Astrocyte of the spinal cord (primary cell): ENCODE data around the gene PGD.

ENCODE experiments used
- DNase-seq: peaks from one replicate; pipeline ENCODE4 v3.0.0; 2011; ENCODE audit warnings: low read depth, low spot score
- H3K4me3 ChIP-seq: 2 replicates; pipeline ENCODE4 v1.5.1; 2011; ENCODE audit warnings: low read depth, mild to moderate bottlenecking, low read length, moderate library complexity
- in situ Hi-C: cut with HindIII; loops from 2 replicates; pipeline ENCODE4 v1.10.0; 2017; ENCODE audit warnings: low sequenced_read_pairs
- TF ChIP-seq, protein P1 (sequence below): IDR thresholded peaks from 2 replicates; pipeline ENCODE4 v1.5.1; 2012; ENCODE audit warnings: low read depth, mild to moderate bottlenecking, low read length, inconsistent platforms

Gene PGD

DNA sequence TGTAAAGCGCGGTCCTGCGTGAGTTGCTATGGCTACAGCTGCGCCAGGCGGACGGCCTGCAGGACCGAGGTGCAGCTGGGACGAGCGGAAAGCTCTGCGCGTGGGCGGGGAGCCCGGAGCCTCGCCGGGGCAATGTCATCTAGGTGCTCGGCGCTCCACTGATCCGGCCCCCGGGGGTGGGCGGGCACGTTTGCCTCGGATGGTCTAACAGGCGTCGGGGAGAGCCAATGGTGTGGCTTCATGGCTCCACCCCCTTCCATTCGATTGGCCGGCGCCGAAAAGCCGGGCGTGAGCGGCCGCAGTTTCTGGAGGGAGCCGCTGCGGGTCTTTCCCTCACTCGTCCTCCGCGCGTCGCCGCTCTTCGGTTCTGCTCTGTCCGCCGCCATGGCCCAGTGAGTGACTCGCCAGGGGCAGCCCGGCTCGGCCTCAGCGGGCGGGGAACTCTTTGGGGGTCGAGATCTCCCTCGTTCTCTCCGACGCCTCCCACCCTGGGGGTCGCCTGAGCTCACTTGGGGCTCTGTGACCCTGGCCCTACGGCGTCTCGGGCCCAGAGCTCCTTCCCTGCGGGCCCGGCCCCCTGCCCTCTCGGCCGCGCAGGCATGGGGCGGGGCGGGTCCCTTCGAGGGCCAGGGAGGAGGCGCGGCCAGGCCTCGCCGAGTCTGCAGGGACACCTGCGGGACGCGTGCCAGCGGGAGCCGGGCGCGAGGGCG is at the start of gene PGD:
Gene PGD, plus strand, starts transcription at position 331 of the 710 bp plus-strand sequence. Its CDS starts 54 bp downstream, at position 385.
- TF ChIP-seq, protein P1, sequence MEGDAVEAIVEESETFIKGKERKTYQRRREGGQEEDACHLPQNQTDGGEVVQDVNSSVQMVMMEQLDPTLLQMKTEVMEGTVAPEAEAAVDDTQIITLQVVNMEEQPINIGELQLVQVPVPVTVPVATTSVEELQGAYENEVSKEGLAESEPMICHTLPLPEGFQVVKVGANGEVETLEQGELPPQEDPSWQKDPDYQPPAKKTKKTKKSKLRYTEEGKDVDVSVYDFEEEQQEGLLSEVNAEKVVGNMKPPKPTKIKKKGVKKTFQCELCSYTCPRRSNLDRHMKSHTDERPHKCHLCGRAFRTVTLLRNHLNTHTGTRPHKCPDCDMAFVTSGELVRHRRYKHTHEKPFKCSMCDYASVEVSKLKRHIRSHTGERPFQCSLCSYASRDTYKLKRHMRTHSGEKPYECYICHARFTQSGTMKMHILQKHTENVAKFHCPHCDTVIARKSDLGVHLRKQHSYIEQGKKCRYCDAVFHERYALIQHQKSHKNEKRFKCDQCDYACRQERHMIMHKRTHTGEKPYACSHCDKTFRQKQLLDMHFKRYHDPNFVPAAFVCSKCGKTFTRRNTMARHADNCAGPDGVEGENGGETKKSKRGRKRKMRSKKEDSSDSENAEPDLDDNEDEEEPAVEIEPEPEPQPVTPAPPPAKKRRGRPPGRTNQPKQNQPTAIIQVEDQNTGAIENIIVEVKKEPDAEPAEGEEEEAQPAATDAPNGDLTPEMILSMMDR: no peak
- peak within 1 kb of the TSS; percentile 81 for H3K4me3 ChIP-seq
- in situ Hi-C loops: no loop called here
- peak; percentile 98 for DNase-seq

DNA sequence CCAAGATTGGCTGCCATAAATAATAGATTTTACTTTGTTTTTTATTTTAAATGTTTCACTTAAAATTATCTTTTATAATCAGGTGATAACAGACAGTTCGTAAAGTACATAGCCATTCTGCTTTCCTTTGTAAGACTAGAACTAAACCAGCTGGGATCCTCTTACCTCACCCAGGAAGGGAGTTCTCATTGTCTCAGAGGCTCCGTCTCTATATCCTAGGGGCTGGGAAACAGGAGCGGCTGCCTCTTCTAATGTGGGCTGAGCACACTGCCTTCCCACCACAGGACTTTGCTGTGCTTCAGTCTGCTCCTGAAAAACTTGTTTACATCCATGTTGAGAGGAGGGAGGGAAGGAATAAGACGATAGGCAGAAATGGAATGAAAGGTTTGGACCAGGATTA is 45.6 kb upstream of the PGD start:
- TF ChIP-seq, protein P1: no peak
- no peak for DNase-seq
- in situ Hi-C loops: no loop called here

DNA sequence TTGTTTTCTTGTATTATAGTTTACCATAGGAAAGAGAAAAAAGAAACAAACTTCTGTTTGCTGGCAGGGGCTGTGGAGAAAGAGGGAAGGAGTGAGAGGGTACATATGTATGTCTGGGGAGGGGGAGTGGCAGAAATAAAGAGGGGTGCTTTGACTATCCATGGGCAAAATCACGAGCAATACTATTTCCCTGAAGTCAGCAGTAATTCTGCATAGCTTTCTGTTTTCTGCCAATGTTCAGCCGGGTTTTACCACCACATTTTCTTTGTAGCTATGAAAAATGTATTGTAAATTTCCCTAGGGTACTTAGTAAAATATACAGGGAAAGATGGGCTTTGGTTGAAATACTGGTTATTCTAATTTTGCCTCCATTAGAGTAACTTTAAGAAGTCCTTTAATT is 45.2 kb upstream of the PGD start:
- H3K4me3 ChIP-seq: no peak overlapping the region
- no peak for DNase-seq
- TF ChIP-seq, protein P1: no peak
- in situ Hi-C loops: no loop called here

More for the DNA sequence above, 45.6 kb upstream of the PGD start:
- H3K4me3 ChIP-seq: no peak overlapping the region

DNA sequence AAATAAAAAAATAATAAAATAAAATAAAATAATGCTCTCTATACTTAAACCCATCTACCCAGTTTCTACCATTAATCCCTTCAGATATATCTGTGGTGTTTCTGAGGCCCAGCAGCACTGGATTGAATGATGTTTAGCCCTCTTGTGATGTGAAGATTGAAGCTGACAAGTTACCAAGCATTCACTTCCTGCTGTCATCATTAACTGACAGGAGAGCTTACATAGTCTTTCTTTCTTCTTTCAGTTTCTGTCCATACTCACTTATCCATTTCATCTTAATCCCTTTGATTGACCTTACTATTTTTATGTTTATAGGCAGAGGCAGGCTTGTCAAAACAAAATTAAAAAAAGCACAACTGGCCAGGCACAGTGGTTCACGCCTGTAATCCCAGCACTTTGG is 38.8 kb upstream of the PGD start:
- H3K4me3 ChIP-seq: no peak overlapping the region
- no peak for DNase-seq
- in situ Hi-C loops: no loop called here
- TF ChIP-seq, protein P1: no peak

DNA sequence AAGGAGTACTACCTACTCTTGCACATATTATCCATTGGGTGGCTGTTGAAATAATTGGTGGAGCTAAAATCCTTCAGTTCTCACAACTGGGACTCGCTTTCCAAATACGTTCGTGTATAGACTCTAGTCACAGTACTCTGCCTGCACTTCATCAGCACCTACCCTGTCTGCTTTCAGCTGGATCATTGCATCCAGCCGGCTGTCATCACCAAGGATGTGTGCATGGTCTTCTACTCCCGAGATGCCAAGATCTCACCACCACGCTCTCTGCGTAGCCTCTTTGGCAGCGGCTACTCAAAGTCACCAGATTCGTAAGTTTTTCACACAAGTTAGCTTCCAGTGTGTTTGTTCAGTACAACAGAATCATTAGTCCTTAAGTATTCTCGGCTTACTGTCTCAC is 37.3 kb upstream of the PGD start:
- TF ChIP-seq, protein P1: no peak
- no peak overlapping the region for H3K4me3 ChIP-seq
- in situ Hi-C loops: no loop called here
- no peak for DNase-seq

DNA sequence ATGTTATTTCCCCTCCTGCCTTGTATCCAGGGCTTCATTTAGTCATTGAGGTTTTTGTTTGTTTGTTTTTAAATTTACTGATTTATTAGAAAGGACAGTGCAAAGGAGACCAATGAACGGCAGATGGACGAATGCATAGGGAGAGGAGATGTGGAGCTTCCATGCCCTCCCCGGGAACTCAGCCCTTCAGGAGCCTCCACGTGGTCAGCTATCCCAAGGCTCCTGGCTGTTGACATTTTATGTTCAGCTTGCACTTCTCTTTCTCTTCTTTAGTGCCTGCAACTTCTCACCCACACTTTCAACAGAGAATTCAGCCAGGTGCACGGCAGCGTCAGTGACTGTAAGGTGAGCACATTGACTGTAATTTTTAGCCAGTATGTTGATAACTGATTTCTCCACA is 30.7 kb upstream of the PGD start:
- in situ Hi-C loops: no loop called here
- H3K4me3 ChIP-seq: no peak overlapping the region
- TF ChIP-seq, protein P1: no peak
- DNase-seq: no peak

DNA sequence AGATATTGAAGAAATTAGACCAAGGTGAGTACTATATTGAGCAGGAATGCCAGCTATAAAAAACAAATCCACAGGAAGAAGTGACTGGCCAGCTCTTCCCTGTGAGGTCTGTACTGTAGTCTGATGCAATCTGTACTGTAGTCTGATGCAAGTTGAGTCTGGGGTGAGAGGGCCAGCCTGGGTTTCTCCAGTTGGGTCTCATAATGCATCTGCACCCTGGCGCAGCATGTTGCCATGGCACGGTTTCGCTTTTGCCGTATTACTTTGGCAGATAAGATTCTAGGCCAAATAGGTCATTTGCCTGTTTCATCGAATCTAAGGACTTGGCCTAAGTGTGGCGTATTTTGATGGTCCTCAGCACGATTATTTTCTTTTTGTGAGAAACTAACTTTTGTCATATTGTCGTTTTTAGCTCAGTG is 24.4 kb upstream of the PGD start:
- DNase-seq: no peak
- TF ChIP-seq, protein P1: no peak
- H3K4me3 ChIP-seq: no peak overlapping the region
- in situ Hi-C loops: no loop called here
